OCI-LY7 (cell line): Measurements from ENCODE around the gene COG8. TPM values are rescaled to one million over a fixed set of nuclear protein-coding genes. Genes with fewer than 3 reads are reported as not detected.
A peak's percentile ranks its signal among the peaks of the same experiment; 100 is the strongest.

Experiments used
- BruUV-seq: library from RNA; stranded (reverse); fragments of 400-500 nt; replicated peaks from 2 replicates; lab custom pipeline; 2021; lab: Mats Ljungman, UMichigan
- CTCF ChIA-PET: fragments of 300-600 bp; sonication (Branson Sonifier 250); formaldehyde crosslinking; loops from one replicate; lab custom pipeline; 2022; ENCODE audit warnings: antibody characterized with exemption; ENCODE audit not compliant: unreplicated experiment; lab: Charles Lee
- POLR2A ChIA-PET: fragments of 300-600 bp; sonication (Branson Sonifier 250); formaldehyde crosslinking; loops from one replicate; lab custom pipeline; 2022; ENCODE audit warnings: antibody characterized with exemption; lab: Charles Lee
- DNase-seq: peaks from one replicate; pipeline ENCODE4 v3.0.0-alpha.2; 2015; ENCODE audit warnings: low spot score
- H2AFZ ChIP-seq: fragments of 200-600 bp; sonication (generic), shearing (Covaris generic); 2 replicates; pipeline ENCODE4 v1.6.1; 2014; ENCODE audit warnings: mild to moderate bottlenecking, antibody characterized with exemption, low read length, moderate library complexity
- H3K27ac ChIP-seq: fragments of 200-600 bp; sonication (generic); 2 replicates; pipeline ENCODE4 v1.5.1; 2014; ENCODE audit warnings: mixed run types, low read depth, mild to moderate bottlenecking, moderate library complexity, low read length, inconsistent platforms; ENCODE audit not compliant: poor library complexity, severe bottlenecking
- H3K36me3 ChIP-seq: fragments of 200-600 bp; sonication (generic); 2 replicates; pipeline ENCODE4 v1.6.1; 2014; ENCODE audit warnings: mild to moderate bottlenecking, antibody characterized with exemption, low read length, moderate library complexity, mixed read lengths; ENCODE audit not compliant: insufficient read depth
- H3K4me1 ChIP-seq: fragments of 200-600 bp; sonication (generic); 2 replicates; pipeline ENCODE4 v1.5.1; 2014; ENCODE audit warnings: mild to moderate bottlenecking, low read length; ENCODE audit not compliant: insufficient read depth, poor library complexity, severe bottlenecking
- H3K4me2 ChIP-seq: fragments of 200-600 bp; sonication (generic); 2 replicates; pipeline ENCODE4 v1.6.1; 2014; ENCODE audit warnings: mild to moderate bottlenecking, low read length
- H3K4me3 ChIP-seq: fragments of 200-600 bp; sonication (generic); 2 replicates; pipeline ENCODE4 v1.5.1; 2014; ENCODE audit warnings: mild to moderate bottlenecking, low read depth, low read length; ENCODE audit not compliant: poor library complexity, severe bottlenecking
- H3K79me2 ChIP-seq: fragments of 200-600 bp; sonication (generic); 2 replicates; pipeline ENCODE4 v1.6.1; 2016; ENCODE audit warnings: low read depth, mild to moderate bottlenecking, low read length, moderate library complexity, mixed read lengths; ENCODE audit not compliant: insufficient read depth
- H3K9me2 ChIP-seq: fragments of 200-600 bp; sonication (generic); 2 replicates; pipeline ENCODE4 v1.6.1; 2016; ENCODE audit warnings: mild to moderate bottlenecking, low read length, mixed read lengths; ENCODE audit not compliant: insufficient read depth
- H3K9me3 ChIP-seq: fragments of 200-600 bp; sonication (generic); 2 replicates; pipeline ENCODE4 v1.6.1; 2014; ENCODE audit warnings: mild to moderate bottlenecking, mixed run types, low read length, mixed read lengths
- H4K20me1 ChIP-seq: fragments of 200-600 bp; sonication (generic); 2 replicates; pipeline ENCODE4 v1.6.1; 2014; ENCODE audit warnings: mild to moderate bottlenecking, antibody characterized with exemption, low read length, moderate library complexity, mixed read lengths; ENCODE audit not compliant: insufficient read depth
- CTCF ChIP-seq: fragments of 200-600 bp; sonication (generic); conservative IDR thresholded peaks from 2 replicates; pipeline ENCODE4 v1.5.1; 2014; ENCODE audit warnings: mild to moderate bottlenecking, antibody characterized with exemption, low read length, moderate library complexity, mixed read lengths
- EZH2phosphoT487 ChIP-seq: fragments of 200-600 bp; sonication (generic); IDR thresholded peaks from 2 replicates; pipeline ENCODE4 v1.6.1; 2018; ENCODE audit warnings: low read depth, borderline replicate concordance, mild to moderate bottlenecking, mixed run types, antibody characterized with exemption, low read length, moderate library complexity, mixed read lengths
- intact Hi-C: fragments of 100-400 bp; cut with micrococcal nuclease; formaldehyde crosslinking; loops from one replicate; pipeline ENCODE4 v1.10.0; 2022; ENCODE audit not compliant: unreplicated experiment
- total RNA-seq, 2 experiments: library from RNA; depleted of rRNA in 1 of 2; stranded (reverse); fragments of >200 nt in 1 of 2; shearing (Covaris generic) in 1 of 2; gene quantifications; 2 replicates each; pipeline ENCODE4 v1.2.3, GENCODE V29; 2014 to 2022

Gene COG8
- total RNA-seq, 2 experiments from 2014 or later = 55.9 to 60.3 TPM

- Histone ChIP-seq H4K20me1 (peaks cover 45% of the 10 kb centered on the region), H2AFZ (no peak overlapping the region), H3K9me3 (no peaks in the 10 kb centered on the region), H3K27ac (peak overlapping the region; percentile 47), H3K36me3 (peaks cover 83% of the 10 kb centered on the region), H3K9me2 (no peaks in the 10 kb centered on the region), H3K4me1 (peaks cover 45% of the 10 kb centered on the region), H3K79me2 (peaks cover 80% of the 10 kb centered on the region), H3K4me3 (peak overlapping the region; percentile 75), H3K4me2 (peak overlapping the region; percentile 89)
- TSS peak; percentile 37 for BruUV-seq
- ChIA-PET CTCF (no interaction called here), POLR2A (interaction anchor here (0.5 to 1.8 kb wide), 9 partner anchors 10 to 260 kb away, joined by 3 to 8 read pairs (median 4); partner anchors contain the start of gene NIP7)
- DNase-seq = no peak
- no peak for TF ChIP-seq CTCF
- intact Hi-C loops = no loop called here
These were observed 13.0 kb downstream of the COG8 start for GRCh38 chr16:69326172-69326873.

- Histone ChIP-seq H3K9me2 (no peaks in the 10 kb centered on the region), H3K79me2 (peaks cover 76% of the 10 kb centered on the region), H4K20me1 (peaks cover 45% of the 10 kb centered on the region), H3K4me3 (peak overlapping the region; percentile 75), H2AFZ (no peak overlapping the region), H3K9me3 (no peaks in the 10 kb centered on the region), H3K4me2 (peak overlapping the region; percentile 89), H3K36me3 (peaks cover 88% of the 10 kb centered on the region), H3K27ac (no peak overlapping the region), H3K4me1 (peaks cover 39% of the 10 kb centered on the region)
- TF ChIP-seq EZH2phosphoT487 = no peak
- TF ChIP-seq CTCF = no peak
- no peak for DNase-seq
- intact Hi-C loops = no loop called here
- no TSS peak for BruUV-seq
- CTCF ChIA-PET = no interaction called here
- POLR2A ChIA-PET = interaction anchor here (0.7 to 1.8 kb wide), 3 partner anchors 14 to 59 kb away, joined by 3 to 8 read pairs (median 4); partner anchors contain the start of gene NIP7
These were observed 13.6 kb downstream of the COG8 start for GRCh38 chr16:69325784-69326171.
